Measurements from ENCODE around the gene DNPEP. TPM values are rescaled to one million over a fixed set of nuclear protein-coding genes. Genes with fewer than 3 reads are reported as not detected.

The DNPEP gene
- total RNA-seq, 2 donors from 2014 or later, result 52.6 to 70.5 TPM

- no peak for DNase-seq
- ATAC-seq, result no peak
- intact Hi-C loops (cut with DNase I), result no loop called here
Observed at GRCh38 chr2:219334076-219334475, 53.6 kb downstream of the DNPEP start.

GRCh38 chr2:219332542-219332941 lies 55.2 kb downstream of the DNPEP start, which contains the start of gene RESP18:
Gene RESP18 (minus strand): TSS chr2:219332744.
- ATAC-seq, result no peak
- DNase-seq, result no peak
- intact Hi-C loops (cut with DNase I), result no loop called here

GRCh38 chr2:219331560-219332213 lies 56.0 kb downstream of the DNPEP start:
- DNase-seq, result peak; percentile 49
- ATAC-seq, result peak; percentile 61 to 79
- intact Hi-C loops (cut with DNase I), result no loop called here

- ATAC-seq (no peak), DNase-seq (no peak)
- intact Hi-C loops (cut with DNase I), result no loop called here
Observed at GRCh38 chr2:219327719-219328118, 60.0 kb downstream of the DNPEP start.

- no peak for ATAC-seq
- intact Hi-C loops (cut with DNase I), result no loop called here
- no peak for DNase-seq
Observed at GRCh38 chr2:219325657-219326315, 61.9 kb downstream of the DNPEP start.

GRCh38 chr2:219325136-219325535 lies 62.6 kb downstream of the DNPEP start:
- intact Hi-C loops (cut with DNase I), result no loop called here
- DNase-seq (no peak), ATAC-seq (no peak)

- DNase-seq (no peak), ATAC-seq (no peak)
- intact Hi-C loops (cut with DNase I), result no loop called here
Observed at GRCh38 chr2:219323434-219323833, 64.3 kb downstream of the DNPEP start.

Other genes starting within 250 kb of the DNPEP start
- gene NHEJ1, start 227.1 kb downstream of the DNPEP start, total RNA-seq, result 1 to 10 TPM; 4.7 to 6.9 TPM
- under 1 TPM; 0.47 to 0.50 TPM for gene SLC23A3, start 217.9 kb downstream of the DNPEP start, total RNA-seq
- 10 to 100 TPM; 46.9 to 56.9 TPM for gene CNPPD1, start 211.0 kb downstream of the DNPEP start, total RNA-seq
- 10 to 100 TPM; 43.4 to 46.0 TPM for gene RETREG2, start 209.6 kb downstream of the DNPEP start, total RNA-seq
- 10 to 100 TPM; 21.2 to 26.5 TPM for gene ZFAND2B, start 181.1 kb downstream of the DNPEP start, total RNA-seq
- 10 to 100 TPM; 14.2 to 23.0 TPM for gene ABCB6, start 169.0 kb downstream of the DNPEP start, total RNA-seq
- 10 to 100 TPM; 69.0 to 74.4 TPM for gene ATG9A, start 158.3 kb downstream of the DNPEP start, total RNA-seq
- 10 to 100 TPM; 16.0 to 20.3 TPM for gene ANKZF1, start 158.1 kb downstream of the DNPEP start, total RNA-seq
- gene GLB1L, start 142.5 kb downstream of the DNPEP start, total RNA-seq, result 1 to 10 TPM; 4.7 to 4.9 TPM
- gene STK16, start 142.4 kb downstream of the DNPEP start, total RNA-seq, result 10 to 100 TPM; 15.6 to 17.4 TPM
- not detected for gene TUBA4B, start 134.7 kb downstream of the DNPEP start, total RNA-seq
- 10 to 100 TPM; 42.1 to 72.9 TPM for gene TUBA4A, start 134.0 kb downstream of the DNPEP start, total RNA-seq
- gene DNAJB2, start 108.5 kb downstream of the DNPEP start, total RNA-seq, result 10 to 100 TPM; 43.7 to 63.6 TPM
- gene PTPRN, start 78.5 kb downstream of the DNPEP start, total RNA-seq, result not detected
- gene RESP18, start 55.2 kb downstream of the DNPEP start, total RNA-seq, result not detected
- gene DES, start 30.5 kb upstream of the DNPEP start, total RNA-seq, result 1,000 to 10,000 TPM; 5,895 to 7,519 TPM
- 10 to 100 TPM; 94.6 to 94.9 TPM for gene SPEG, start 46.9 kb upstream of the DNPEP start, total RNA-seq
- 10 to 100 TPM; 29.0 to 30.0 TPM for gene GMPPA, start 111.0 kb upstream of the DNPEP start, total RNA-seq
- under 1 TPM in 1 of 2 donors, not detected in 1; 0.32 TPM for gene ASIC4, start 126.6 kb upstream of the DNPEP start, total RNA-seq
- 100 to 1,000 TPM in 1 of 2 donors, 10 to 100 TPM in 1; 72.4 to 113 TPM for gene CHPF, start 155.9 kb upstream of the DNPEP start, total RNA-seq
- gene TMEM198, start 156.1 kb upstream of the DNPEP start, total RNA-seq, result 1 to 10 TPM; 3.2 to 4.1 TPM
- 100 to 1,000 TPM; 121 to 187 TPM for gene OBSL1, start 183.6 kb upstream of the DNPEP start, total RNA-seq
- gene INHA, start 184.4 kb upstream of the DNPEP start, total RNA-seq, result 10 to 100 TPM in 1 of 2 donors, 1 to 10 TPM in 1; 2.2 to 16.2 TPM
- gene STK11IP, start 209.9 kb upstream of the DNPEP start, total RNA-seq, result 10 to 100 TPM; 12.4 to 14.1 TPM
- 100 to 1,000 TPM; 261 to 360 TPM for gene SLC4A3, start 239.7 kb upstream of the DNPEP start, total RNA-seq